GM10266 (cell line): ENCODE data around the gene IPO7.
"Not testable (repeated sequence)": the region's sequence is repeated elsewhere in the genome, so short reads cannot be mapped to it uniquely, and the experiment has no call there.

Source experiments
- DNase-seq: peaks from one replicate; pipeline ENCODE4 v3.0.0; 2012; ENCODE audit errors: extremely low spot score
- TF ChIP-seq, protein P1 (sequence below): IDR thresholded peaks from 2 replicates; pipeline ENCODE4 v1.5.1; 2012; ENCODE audit warnings: mild to moderate bottlenecking, low read depth; ENCODE audit not compliant: control insufficient read depth, insufficient read depth; ENCODE audit errors: missing control alignments

Gene IPO7

GRCh38 chr11:9428706-9429105, 44.3 kb downstream of the IPO7 start:
- TF ChIP-seq, protein P1, sequence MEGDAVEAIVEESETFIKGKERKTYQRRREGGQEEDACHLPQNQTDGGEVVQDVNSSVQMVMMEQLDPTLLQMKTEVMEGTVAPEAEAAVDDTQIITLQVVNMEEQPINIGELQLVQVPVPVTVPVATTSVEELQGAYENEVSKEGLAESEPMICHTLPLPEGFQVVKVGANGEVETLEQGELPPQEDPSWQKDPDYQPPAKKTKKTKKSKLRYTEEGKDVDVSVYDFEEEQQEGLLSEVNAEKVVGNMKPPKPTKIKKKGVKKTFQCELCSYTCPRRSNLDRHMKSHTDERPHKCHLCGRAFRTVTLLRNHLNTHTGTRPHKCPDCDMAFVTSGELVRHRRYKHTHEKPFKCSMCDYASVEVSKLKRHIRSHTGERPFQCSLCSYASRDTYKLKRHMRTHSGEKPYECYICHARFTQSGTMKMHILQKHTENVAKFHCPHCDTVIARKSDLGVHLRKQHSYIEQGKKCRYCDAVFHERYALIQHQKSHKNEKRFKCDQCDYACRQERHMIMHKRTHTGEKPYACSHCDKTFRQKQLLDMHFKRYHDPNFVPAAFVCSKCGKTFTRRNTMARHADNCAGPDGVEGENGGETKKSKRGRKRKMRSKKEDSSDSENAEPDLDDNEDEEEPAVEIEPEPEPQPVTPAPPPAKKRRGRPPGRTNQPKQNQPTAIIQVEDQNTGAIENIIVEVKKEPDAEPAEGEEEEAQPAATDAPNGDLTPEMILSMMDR, result no peak
- no peak for DNase-seq

DNA sequence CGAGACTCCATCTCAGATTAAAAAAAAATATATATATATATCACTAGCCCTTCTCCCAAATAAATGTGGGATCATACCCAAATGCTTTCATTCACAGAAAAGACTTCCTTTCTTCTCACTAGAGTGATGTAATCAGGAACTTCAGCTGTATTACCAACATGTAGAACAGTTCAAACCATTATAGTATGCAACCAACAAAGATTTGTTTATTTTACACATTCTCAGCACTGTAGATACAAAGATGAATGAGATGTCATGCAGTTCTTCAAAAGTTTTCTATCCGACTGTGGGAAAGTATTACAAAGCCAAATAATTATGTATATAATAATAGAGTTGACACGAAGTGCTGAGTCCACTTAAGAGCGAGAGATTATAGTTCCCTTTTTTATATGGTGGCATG, 54.2 kb downstream of the IPO7 start:
- TF ChIP-seq, protein P1, result no peak
- no peak for DNase-seq

- DNase-seq, result no peak
- TF ChIP-seq, protein P1, result no peak
These were observed 61.8 kb downstream of the IPO7 start for GRCh38 chr11:9446230-9446629.

DNA sequence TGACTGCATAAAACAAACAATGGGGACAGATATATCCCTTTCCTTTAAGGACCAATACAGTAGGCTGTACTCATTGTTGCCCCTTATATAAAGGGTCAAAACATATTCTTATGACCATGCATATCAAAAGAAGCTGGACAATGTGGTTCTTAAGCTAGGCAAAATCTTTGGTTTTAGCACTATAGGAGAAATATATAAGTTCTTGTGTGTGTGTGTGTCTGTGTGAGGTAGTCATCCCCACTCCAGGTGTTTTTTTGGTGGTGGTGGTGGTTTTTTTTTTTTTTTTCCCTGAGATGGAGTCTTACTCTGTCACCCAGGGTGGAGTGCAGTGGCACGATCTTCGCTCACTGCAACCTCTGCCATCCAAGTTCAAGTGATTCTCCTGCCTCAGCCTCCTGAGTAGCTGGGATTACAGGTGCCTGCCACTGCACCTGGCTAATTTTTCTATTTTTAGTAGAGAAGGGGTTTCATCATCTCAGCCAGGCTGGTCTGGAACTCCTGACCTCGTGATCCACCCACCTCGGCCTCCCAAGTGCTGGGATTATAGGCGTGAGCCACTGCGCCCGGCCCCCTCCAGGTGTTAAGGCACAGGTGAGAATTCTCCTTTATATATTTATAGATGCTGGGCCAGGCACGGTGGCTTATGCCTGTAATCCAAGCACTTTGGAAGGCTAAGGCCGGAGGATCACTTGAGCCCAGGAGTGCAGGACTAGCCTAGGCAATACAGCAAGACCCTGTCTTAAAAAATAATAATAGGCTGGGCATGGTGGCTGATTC, 64.3 kb downstream of the IPO7 start:
- TF ChIP-seq, protein P1, result no peak
- DNase-seq, result no peak

GRCh38 chr11:9452023-9452422, 67.6 kb downstream of the IPO7 start:
- not testable (repeated sequence) for DNase-seq

- TF ChIP-seq, protein P1, result no peak
- DNase-seq, result no peak
These were observed 71.3 kb downstream of the IPO7 start for GRCh38 chr11:9455722-9456121.

GRCh38 chr11:9459667-9460321, 75.3 kb downstream of the IPO7 start:
- TF ChIP-seq, protein P1, result no peak
- no peak for DNase-seq
